Endodermal cell (in vitro differentiated cells): ENCODE measurements around the gene SLC25A39. TPM values are rescaled to one million over a fixed set of nuclear protein-coding genes. Genes with fewer than 3 reads are reported as not detected.

Experiments
- DNase-seq: peaks from one replicate; pipeline ENCODE4 v3.0.0-alpha.2; 2017
- H3K27ac ChIP-seq: 2 replicates; pipeline ENCODE4 v1.5.1; 2013; ENCODE audit warnings: mild to moderate bottlenecking, low read depth, low read length, moderate library complexity
- H3K27me3 ChIP-seq: 2 replicates; pipeline ENCODE4 v1.6.1; 2013; ENCODE audit warnings: mild to moderate bottlenecking, low read length, moderate library complexity; ENCODE audit not compliant: insufficient read depth, control insufficient read depth, poor library complexity, severe bottlenecking
- H3K36me3 ChIP-seq: 2 replicates; pipeline ENCODE4 v1.7.0; 2013; ENCODE audit warnings: mild to moderate bottlenecking, low read length, moderate library complexity; ENCODE audit not compliant: control insufficient read depth, insufficient read depth
- H3K4me1 ChIP-seq: one replicate; pipeline ENCODE4 v1.7.0; 2013; ENCODE audit warnings: low read length; ENCODE audit not compliant: control insufficient read depth, insufficient read depth
- H3K4me3 ChIP-seq: 2 replicates; pipeline ENCODE4 v1.5.1; 2013; ENCODE audit warnings: mild to moderate bottlenecking, low read length, moderate library complexity
- H3K9ac ChIP-seq: 2 replicates; pipeline ENCODE4 v1.6.1; 2013; ENCODE audit warnings: mild to moderate bottlenecking, low read length, moderate library complexity; ENCODE audit not compliant: poor library complexity, severe bottlenecking; ENCODE audit errors: extremely low read depth
- H3K9me3 ChIP-seq: 2 replicates; pipeline ENCODE4 v1.6.1; 2013; ENCODE audit warnings: mild to moderate bottlenecking, low read length, moderate library complexity; ENCODE audit not compliant: control insufficient read depth
- H3K27ac Mint-ChIP-seq: 2 replicates; pipeline ENCODE4 v1.8.0; 2020; ENCODE audit warnings: mixed read lengths
- H3K27me3 Mint-ChIP-seq: 2 replicates; pipeline ENCODE4 v1.8.0; 2021; ENCODE audit warnings: mild to moderate bottlenecking, mixed read lengths; ENCODE audit not compliant: insufficient read depth
- H3K36me3 Mint-ChIP-seq: 2 replicates; pipeline ENCODE4 v1.8.0; 2020; ENCODE audit warnings: low read depth, mixed read lengths
- H3K4me1 Mint-ChIP-seq: 2 replicates; pipeline ENCODE4 v1.8.0; 2020; ENCODE audit warnings: mixed read lengths
- H3K4me3 Mint-ChIP-seq: 2 replicates; pipeline ENCODE4 v1.8.0; 2020; ENCODE audit warnings: mild to moderate bottlenecking, moderate library complexity, mixed read lengths
- H3K9me3 Mint-ChIP-seq: 2 replicates; pipeline ENCODE4 v1.8.0; 2020; ENCODE audit warnings: mild to moderate bottlenecking, mixed read lengths
- CTCF ChIP-seq: fragments of 200-600 bp; sonication (generic); conservative IDR thresholded peaks from 2 replicates; pipeline ENCODE4 v1.5.0; 2021; ENCODE audit warnings: antibody characterized with exemption, mild to moderate bottlenecking
- WGBS, 2 experiments: methylation state at CpG; one replicate each; pipeline versions ENCODE4 v1.1.5 to v1.1.7; 2013; ENCODE audit warnings: missing lambda C conversion rate in 2 of 2, mixed read lengths in 1 of 2; ENCODE audit not compliant: insufficient coverage in 1 of 2, insufficient read length in 1 of 2; 5-methylcytosine and 5-hydroxymethylcytosine counted together
- total RNA-seq, 2 donors: library from RNA; stranded (reverse); fragmentation: NEBNext Ultra II Directional in 1 of 2; extraction: Animal tissue kit (Norgen Biotek cat#: 25700) in 1 of 2; gene quantifications; 2 replicates in 1 of 2; 3 replicates in 1 of 2; pipeline ENCODE4 v1.2.1, GENCODE V29; 2021

The SLC25A39 gene
- total RNA-seq, 2 donors from 2014 or later: 191 to 201 TPM

- Mint-ChIP-seq H3K4me3 (no peak overlapping the region), H3K4me1 (peaks cover 10% of the 10 kb centered on the region), H3K36me3 (no peaks in the 10 kb centered on the region), H3K27me3 (no peaks in the 10 kb centered on the region), H3K9me3 (no peaks in the 10 kb centered on the region), H3K27ac (no peak overlapping the region)
- Histone ChIP-seq H3K27me3 (no peaks in the 10 kb centered on the region), H3K4me1 (no peaks in the 10 kb centered on the region), H3K9ac (no peak overlapping the region), H3K27ac (no peak overlapping the region), H3K4me3 (no peak overlapping the region), H3K36me3 (no peaks in the 10 kb centered on the region), H3K9me3 (no peaks in the 10 kb centered on the region)
- no peak for DNase-seq
- TF ChIP-seq CTCF: no peak
- 90 to 100% methylated on average over 7 to 8 of the region's 8 CpGs for WGBS, 2 experiments
Measured at GRCh38 chr17:44283344-44284023, 41.1 kb downstream of the SLC25A39 start.

GRCh38 chr17:44282264-44282663 lies 42.4 kb downstream of the SLC25A39 start:
- no peak overlapping the region for H3K9ac ChIP-seq
- Mint-ChIP-seq H3K9me3 (no peaks in the 10 kb centered on the region), H3K36me3 (no peaks in the 10 kb centered on the region), H3K4me1 (peaks cover 10% of the 10 kb centered on the region), H3K4me3 (no peak overlapping the region), H3K27me3 (no peaks in the 10 kb centered on the region), H3K27ac (no peak overlapping the region)
- H3K27me3 ChIP-seq: no peaks in the 10 kb centered on the region
- TF ChIP-seq CTCF: no peak
- no peaks in the 10 kb centered on the region for H3K36me3 ChIP-seq
- H3K4me3 ChIP-seq: no peak overlapping the region
- H3K9me3 ChIP-seq: no peaks in the 10 kb centered on the region
- no peak overlapping the region for H3K27ac ChIP-seq
- 89 to 92% methylated on average over 2 to 3 of the region's 3 CpGs for WGBS, 2 experiments
- DNase-seq: no peak
- H3K4me1 ChIP-seq: no peaks in the 10 kb centered on the region

GRCh38 chr17:44281570-44281969 lies 43.1 kb downstream of the SLC25A39 start:
- Histone ChIP-seq H3K9me3 (no peaks in the 10 kb centered on the region), H3K9ac (no peak overlapping the region), H3K4me1 (no peaks in the 10 kb centered on the region), H3K27ac (no peak overlapping the region), H3K36me3 (no peaks in the 10 kb centered on the region), H3K4me3 (no peak overlapping the region), H3K27me3 (no peaks in the 10 kb centered on the region)
- peaks cover 10% of the 10 kb centered on the region for H3K4me1 Mint-ChIP-seq
- DNase-seq: no peak
- H3K36me3 Mint-ChIP-seq: no peaks in the 10 kb centered on the region
- 90 to 95% methylated on average over 1 of the region's 2 CpGs for WGBS, 2 experiments
- no peak for TF ChIP-seq CTCF
- H3K9me3 Mint-ChIP-seq: no peaks in the 10 kb centered on the region
- no peak overlapping the region for H3K27ac Mint-ChIP-seq
- H3K27me3 Mint-ChIP-seq: no peaks in the 10 kb centered on the region
- no peak overlapping the region for H3K4me3 Mint-ChIP-seq
